AG04449 (cell line): ENCODE measurements around the gene SLC44A5.

Source experiments
- CTCF ChIA-PET: fragments of 350-600 bp; formaldehyde crosslinking; extraction: SDS; loops from one replicate; lab custom pipeline; 2021; ENCODE audit warnings: antibody characterized with exemption; lab: Yijun Ruan, JAX
- POLR2A ChIA-PET: fragments of 400-600, 350-600 bp; formaldehyde crosslinking; extraction: SDS; loops from one replicate; lab custom pipeline; 2020; ENCODE audit warnings: antibody characterized with exemption, inconsistent platforms; lab: Yijun Ruan, JAX
- DNase-seq: peaks from one replicate; pipeline ENCODE4 v3.0.0-alpha.2; 2010; ENCODE audit warnings: low read depth, low spot score
- H3K4me3 ChIP-seq: 2 replicates; pipeline ENCODE4 v1.5.1; 2011; ENCODE audit warnings: low read depth, mild to moderate bottlenecking, control low read depth, low read length
- TF ChIP-seq, protein P1 (sequence below): IDR thresholded peaks from one replicate; pipeline ENCODE4 v1.5.1; 2011; ENCODE audit warnings: mild to moderate bottlenecking, moderate library complexity, low read length, control low read depth, inconsistent platforms; ENCODE audit not compliant: insufficient read depth; ENCODE audit errors: missing control alignments

The SLC44A5 gene

DNA sequence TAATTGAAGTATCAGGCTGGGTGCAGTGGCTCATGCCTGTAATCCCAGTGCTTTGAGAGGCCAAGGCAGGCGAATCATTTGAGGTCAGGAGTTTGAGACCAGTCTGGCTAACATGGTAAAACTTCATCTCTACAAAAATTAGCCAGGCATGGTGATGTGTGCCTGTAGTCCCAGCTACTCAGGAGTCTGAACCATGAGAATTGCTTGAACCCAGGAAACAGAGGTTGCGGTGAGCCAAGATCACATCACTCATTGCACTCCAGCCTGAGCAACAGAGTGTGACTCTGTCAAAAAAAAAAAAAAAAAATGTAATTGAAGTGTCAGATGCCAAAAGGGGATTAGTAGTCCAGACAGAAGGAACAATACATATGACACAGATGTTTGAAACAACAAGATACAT is 56.7 kb downstream of the SLC44A5 start:
- no peak overlapping the region for H3K4me3 ChIP-seq
- TF ChIP-seq, protein P1, sequence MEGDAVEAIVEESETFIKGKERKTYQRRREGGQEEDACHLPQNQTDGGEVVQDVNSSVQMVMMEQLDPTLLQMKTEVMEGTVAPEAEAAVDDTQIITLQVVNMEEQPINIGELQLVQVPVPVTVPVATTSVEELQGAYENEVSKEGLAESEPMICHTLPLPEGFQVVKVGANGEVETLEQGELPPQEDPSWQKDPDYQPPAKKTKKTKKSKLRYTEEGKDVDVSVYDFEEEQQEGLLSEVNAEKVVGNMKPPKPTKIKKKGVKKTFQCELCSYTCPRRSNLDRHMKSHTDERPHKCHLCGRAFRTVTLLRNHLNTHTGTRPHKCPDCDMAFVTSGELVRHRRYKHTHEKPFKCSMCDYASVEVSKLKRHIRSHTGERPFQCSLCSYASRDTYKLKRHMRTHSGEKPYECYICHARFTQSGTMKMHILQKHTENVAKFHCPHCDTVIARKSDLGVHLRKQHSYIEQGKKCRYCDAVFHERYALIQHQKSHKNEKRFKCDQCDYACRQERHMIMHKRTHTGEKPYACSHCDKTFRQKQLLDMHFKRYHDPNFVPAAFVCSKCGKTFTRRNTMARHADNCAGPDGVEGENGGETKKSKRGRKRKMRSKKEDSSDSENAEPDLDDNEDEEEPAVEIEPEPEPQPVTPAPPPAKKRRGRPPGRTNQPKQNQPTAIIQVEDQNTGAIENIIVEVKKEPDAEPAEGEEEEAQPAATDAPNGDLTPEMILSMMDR, result no peak
- no peak for DNase-seq
- ChIA-PET POLR2A (no interaction called here), CTCF (no interaction called here)

DNA sequence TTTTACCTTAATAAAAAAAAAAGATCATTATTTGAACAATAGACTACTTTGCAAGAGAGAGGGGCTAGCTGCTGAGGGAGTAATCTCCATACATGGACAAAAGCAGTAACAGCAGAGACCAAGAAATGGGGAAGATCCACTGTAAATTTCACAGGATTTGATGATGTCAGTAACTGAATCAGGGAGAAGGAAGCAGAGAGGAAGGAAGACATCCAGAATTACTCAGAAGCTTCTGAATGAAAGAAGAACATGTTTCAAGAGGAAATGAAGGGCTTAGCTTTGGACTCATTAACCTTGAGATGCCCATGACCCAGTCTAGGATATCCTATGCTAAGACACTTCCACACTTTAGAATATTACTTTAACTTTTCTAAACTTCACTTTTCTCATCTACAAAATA is 60.4 kb downstream of the SLC44A5 start:
- H3K4me3 ChIP-seq, result no peak overlapping the region
- TF ChIP-seq, protein P1, result no peak
- ChIA-PET CTCF (no interaction called here), POLR2A (no interaction called here)
- DNase-seq, result no peak

DNA sequence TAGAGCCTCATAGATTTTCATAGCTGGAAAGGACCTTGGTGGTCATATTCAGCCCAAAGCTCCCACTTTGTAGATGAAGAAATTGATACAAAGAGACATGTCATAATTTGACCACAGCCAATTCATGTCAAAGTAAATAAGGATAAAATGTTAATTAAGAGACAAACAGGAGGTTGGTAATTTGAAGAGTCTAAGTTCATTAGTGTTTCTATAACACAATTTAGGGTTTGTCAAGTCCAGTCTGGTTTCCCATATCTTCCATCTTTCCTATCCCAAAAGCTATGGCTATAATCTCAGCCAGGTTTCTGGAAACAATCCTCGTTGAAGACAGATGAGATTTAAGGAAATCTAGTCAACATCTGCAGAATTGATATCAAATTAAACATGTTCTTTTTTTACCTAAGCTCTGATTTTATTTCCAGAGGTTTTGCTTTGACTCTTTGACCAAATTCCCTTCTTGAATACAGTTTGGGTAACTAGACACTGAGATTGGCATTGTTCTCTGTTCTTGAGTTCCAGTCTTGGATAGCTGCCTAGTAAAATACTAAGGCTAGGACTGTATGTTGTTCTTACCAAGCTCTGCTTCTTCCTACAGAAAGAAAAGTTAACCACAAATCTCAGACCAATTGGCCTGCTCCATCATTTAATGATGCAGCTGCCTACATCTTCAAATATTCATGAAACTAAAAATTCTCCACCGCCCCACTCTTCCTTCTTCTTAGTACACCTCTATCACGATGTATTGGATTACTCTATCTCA is 62.0 kb downstream of the SLC44A5 start:
- TF ChIP-seq, protein P1, result no peak
- CTCF ChIA-PET, result no interaction called here
- no peak overlapping the region for H3K4me3 ChIP-seq
- no peak for DNase-seq
- POLR2A ChIA-PET, result no interaction called here

DNA sequence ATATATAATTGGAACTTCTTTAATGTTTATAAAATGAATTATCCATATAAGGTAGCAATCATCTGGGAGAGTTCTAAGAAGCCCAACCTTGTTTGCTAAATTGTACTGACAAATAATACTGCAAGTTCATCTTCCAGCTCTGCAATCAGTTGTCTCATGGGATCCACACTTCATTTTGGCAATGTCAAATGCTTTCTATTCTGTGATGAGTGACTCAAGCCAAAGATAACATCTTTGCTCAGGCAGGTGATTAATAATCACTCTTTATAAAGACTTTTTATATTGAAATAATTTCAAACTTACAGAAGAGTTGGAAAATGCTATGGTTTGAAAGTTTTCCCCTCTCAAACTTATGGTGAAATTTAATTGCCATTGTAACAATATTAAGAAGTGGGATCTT is 67.2 kb downstream of the SLC44A5 start:
- ChIA-PET CTCF (no interaction called here), POLR2A (no interaction called here)
- DNase-seq, result no peak
- TF ChIP-seq, protein P1, result no peak
- no peak overlapping the region for H3K4me3 ChIP-seq

DNA sequence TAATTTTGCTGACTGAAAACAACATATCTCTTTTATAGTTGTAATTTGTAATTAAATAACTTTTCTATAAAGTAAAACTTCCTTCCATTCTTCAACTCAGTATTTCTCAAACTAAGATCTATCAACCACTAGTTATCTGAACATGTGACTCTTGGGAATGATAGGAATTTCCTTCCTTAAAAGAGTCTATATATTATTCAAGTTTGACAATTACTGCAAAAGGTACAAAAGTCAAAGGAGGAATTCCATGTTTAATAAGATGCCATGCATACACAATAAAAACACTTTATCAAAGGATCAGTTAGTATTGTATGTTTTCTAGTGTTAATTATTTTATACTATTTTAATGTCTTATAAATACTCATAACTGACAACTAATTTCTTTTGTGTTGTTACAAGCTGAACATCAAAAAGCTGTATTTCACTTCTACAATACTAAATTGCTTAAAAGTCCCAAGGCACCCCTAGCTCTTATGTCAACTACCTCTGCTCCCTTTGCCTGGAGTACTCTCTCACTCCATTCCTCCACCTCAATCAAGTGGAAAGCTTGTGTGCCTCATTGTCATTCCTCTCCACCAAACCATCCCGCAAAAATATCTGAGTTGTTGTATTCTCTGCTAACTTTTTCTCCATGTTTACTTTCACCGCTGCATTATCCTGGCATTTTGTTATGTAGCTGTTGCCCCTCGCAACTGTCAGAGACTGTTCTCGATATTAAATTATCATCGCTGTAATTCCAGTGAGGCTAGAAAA is 67.9 kb downstream of the SLC44A5 start:
- CTCF ChIA-PET, result no interaction called here
- no peak for DNase-seq
- POLR2A ChIA-PET, result no interaction called here
- TF ChIP-seq, protein P1, result no peak
- H3K4me3 ChIP-seq, result no peak overlapping the region

DNA sequence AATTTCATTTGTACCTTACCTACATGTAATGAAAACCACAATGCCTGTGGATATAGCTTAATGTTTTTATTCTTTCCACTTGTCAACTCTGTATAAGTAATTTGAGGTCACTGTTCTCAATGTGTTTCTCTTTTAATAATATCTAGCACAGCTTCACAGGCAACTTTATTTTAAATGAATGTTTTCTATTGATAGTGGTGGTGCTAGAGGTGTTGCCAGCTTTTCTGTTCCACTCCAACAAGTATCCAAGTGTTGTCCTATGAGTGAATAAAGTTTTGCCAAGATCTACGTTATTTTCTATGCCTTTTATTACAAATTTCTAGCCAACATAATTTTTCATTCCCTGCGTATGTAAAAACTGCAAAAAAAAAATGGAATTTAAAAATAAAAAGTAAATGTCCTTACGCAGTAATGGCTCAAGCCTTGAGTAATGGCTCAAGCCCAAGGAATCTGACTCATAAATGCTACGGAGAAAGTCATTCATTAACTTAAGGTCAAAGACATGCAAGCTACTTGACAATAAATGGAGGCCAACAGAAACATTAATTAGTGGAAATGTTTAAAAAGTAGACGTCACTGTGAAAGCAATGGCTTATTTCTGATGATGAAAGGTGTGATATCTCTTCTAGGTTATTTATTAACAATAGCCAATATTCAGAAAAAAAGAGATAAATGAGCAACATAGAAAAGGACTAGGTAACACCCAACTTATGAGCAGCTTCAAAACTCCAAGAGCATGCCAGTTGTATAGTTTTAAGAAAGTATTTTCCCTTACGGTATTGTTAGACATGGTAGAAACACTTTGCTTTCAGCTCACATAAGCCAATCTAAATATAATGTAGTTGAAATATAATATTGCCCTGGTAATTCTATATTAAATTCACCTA is 71.4 kb downstream of the SLC44A5 start:
- TF ChIP-seq, protein P1, result no peak
- H3K4me3 ChIP-seq, result no peak overlapping the region
- no peak for DNase-seq
- ChIA-PET POLR2A (no interaction called here), CTCF (no interaction called here)
